GM18505 (cell line): ENCODE measurements around the gene EML6.

Experiments used
- ATAC-seq: cut with Tn5 transposase; IDR thresholded peaks from one replicate; pipeline ENCODE4 v1.9.1; 2021; ENCODE audit not compliant: unreplicated experiment
- POLR2A ChIP-seq: IDR thresholded peaks from 4 replicates; pipeline ENCODE4 v1.6.1; 2011; ENCODE audit warnings: borderline replicate concordance; ENCODE audit not compliant: insufficient read depth, insufficient read length; ENCODE audit errors: extremely low read depth

EML6 gene

GRCh38 chr2:54894467-54894866 lies 171.0 kb downstream of the EML6 start:
- ATAC-seq: no peak
- TF ChIP-seq POLR2A: no peak

GRCh38 chr2:54895730-54896129 lies 172.3 kb downstream of the EML6 start:
- no peak for ATAC-seq
- no peak for TF ChIP-seq POLR2A

GRCh38 chr2:54897420-54898310 lies 174.2 kb downstream of the EML6 start:
- no peak for ATAC-seq
- no peak for TF ChIP-seq POLR2A

GRCh38 chr2:54898456-54899226 lies 175.2 kb downstream of the EML6 start:
- ATAC-seq: no peak
- no peak for TF ChIP-seq POLR2A

GRCh38 chr2:54899576-54900200 lies 176.2 kb downstream of the EML6 start:
- no peak for TF ChIP-seq POLR2A
- ATAC-seq: no peak

- no peak for ATAC-seq
These were observed 177.9 kb downstream of the EML6 start for GRCh38 chr2:54901224-54901986.

GRCh38 chr2:54902763-54903162 lies 179.3 kb downstream of the EML6 start:
- no peak for ATAC-seq
- no peak for TF ChIP-seq POLR2A

More at GRCh38 chr2:54901224-54901986, 177.9 kb downstream of the EML6 start:
- no peak for TF ChIP-seq POLR2A

GRCh38 chr2:54903736-54904554 lies 180.5 kb downstream of the EML6 start:
- TF ChIP-seq POLR2A: no peak
- no peak for ATAC-seq

- no peak for ATAC-seq
- TF ChIP-seq POLR2A: no peak
These were observed 181.4 kb downstream of the EML6 start for GRCh38 chr2:54904836-54905235.

- ATAC-seq: no peak
- no peak for TF ChIP-seq POLR2A
These were observed 183.3 kb downstream of the EML6 start for GRCh38 chr2:54906716-54907115.

- no peak for TF ChIP-seq POLR2A
- ATAC-seq: no peak
These were observed 184.2 kb downstream of the EML6 start for GRCh38 chr2:54907663-54908062.

GRCh38 chr2:54908591-54908990 lies 185.1 kb downstream of the EML6 start:
- TF ChIP-seq POLR2A: no peak
- ATAC-seq: no peak
